Activated CD4-positive, alpha-beta T cell treated with anti-CD3 and anti-CD28 coated beads, Interleukin-2, Interleukin-4, amounts not matched to agents 100 ng/mL and 50 ng/mL, durations not matched to agents 16 hours and 8 hours (primary cell): ENCODE results near the gene SYN1.

ENCODE experiments used
- DNase-seq: peaks from one replicate; pipeline ENCODE4 v3.0.0-alpha.2; 2020; ENCODE audit warnings: low spot score

SYN1 gene

GRCh38 chrX:47572773-47573340 lies 46.8 kb downstream of the SYN1 start:
- DNase-seq, result no peak

- no peak for DNase-seq
Observed at GRCh38 chrX:47571896-47572295, 47.8 kb downstream of the SYN1 start.

GRCh38 chrX:47571215-47571614 lies 48.4 kb downstream of the SYN1 start:
- no peak for DNase-seq

GRCh38 chrX:47570794-47571193 lies 48.9 kb downstream of the SYN1 start:
- no peak for DNase-seq

- peak; percentile 25 for DNase-seq
Observed at GRCh38 chrX:47568656-47569295, 50.9 kb downstream of the SYN1 start.

GRCh38 chrX:47566841-47567240 lies 52.8 kb downstream of the SYN1 start:
- no peak for DNase-seq

GRCh38 chrX:47564438-47565085 lies 55.1 kb downstream of the SYN1 start:
- peak; percentile 31 for DNase-seq

- no peak for DNase-seq
Observed at GRCh38 chrX:47563801-47564315, 55.8 kb downstream of the SYN1 start.

- no peak for DNase-seq
Observed at GRCh38 chrX:47562615-47563243, 56.9 kb downstream of the SYN1 start.

GRCh38 chrX:47561659-47562151 lies 58.0 kb downstream of the SYN1 start:
- no peak for DNase-seq

- peak; percentile 97 for DNase-seq
Observed at GRCh38 chrX:47560934-47561658, 58.6 kb downstream of the SYN1 start, which contains the start of gene ARAF. TSS of gene ARAF (plus strand) at chrX:47561205. CDS start at chrX:47562968, 1,763 bp downstream.

- DNase-seq, result no peak
Observed at GRCh38 chrX:47560179-47560933, 59.3 kb downstream of the SYN1 start.

GRCh38 chrX:47558436-47558835 lies 61.2 kb downstream of the SYN1 start:
- no peak for DNase-seq

GRCh38 chrX:47556045-47556623 lies 63.5 kb downstream of the SYN1 start:
- peak; percentile 85 for DNase-seq

GRCh38 chrX:47543496-47543895 lies 76.2 kb downstream of the SYN1 start:
- DNase-seq, result no peak

- no peak for DNase-seq
Observed at GRCh38 chrX:47540754-47541538, 78.7 kb downstream of the SYN1 start.

GRCh38 chrX:47539860-47540259 lies 79.8 kb downstream of the SYN1 start:
- DNase-seq, result no peak

- DNase-seq, result no peak
Observed at GRCh38 chrX:47530049-47530448, 89.6 kb downstream of the SYN1 start.

GRCh38 chrX:47529548-47529947 lies 90.1 kb downstream of the SYN1 start:
- DNase-seq, result no peak

- DNase-seq, result no peak
Observed at GRCh38 chrX:47523713-47524166, 95.9 kb downstream of the SYN1 start.
